Measurements from ENCODE around the gene LMAN1L.

The LMAN1L gene

GRCh38 chr15:74794248-74794969 lies 18.2 kb upstream of the LMAN1L start:
- no peak for DNase-seq (ENCODE audit: low read depth in 2 of 2)

GRCh38 chr15:74794970-74795349 lies 17.7 kb upstream of the LMAN1L start:
- no peak for DNase-seq (ENCODE audit: low read depth in 2 of 2)

- no peak for DNase-seq (ENCODE audit: low read depth in 2 of 2)
Measured at GRCh38 chr15:74795966-74796625, 16.5 kb upstream of the LMAN1L start.

GRCh38 chr15:74798388-74799254 lies 14.0 kb upstream of the LMAN1L start:
- DNase-seq (ENCODE audit: low read depth in 2 of 2): no peak

- DNase-seq (ENCODE audit: low read depth in 2 of 2): no peak
Measured at GRCh38 chr15:74799255-74799855, 13.3 kb upstream of the LMAN1L start.

- peak; percentile 67 to 72 for DNase-seq (ENCODE audit: low read depth in 2 of 2)
Measured at GRCh38 chr15:74799856-74800558, 12.6 kb upstream of the LMAN1L start.

- DNase-seq (ENCODE audit: low read depth in 2 of 2): no peak
Measured at GRCh38 chr15:74800559-74801094, 12.0 kb upstream of the LMAN1L start.

GRCh38 chr15:74801311-74801997 lies 11.2 kb upstream of the LMAN1L start:
- no peak for DNase-seq (ENCODE audit: low read depth in 2 of 2)

- no peak for DNase-seq (ENCODE audit: low read depth in 2 of 2)
Measured at GRCh38 chr15:74802290-74802689, 10.3 kb upstream of the LMAN1L start.

- DNase-seq (ENCODE audit: low read depth in 2 of 2): no peak
Measured at GRCh38 chr15:74802862-74803447, 9.7 kb upstream of the LMAN1L start.

GRCh38 chr15:74804935-74805334 lies 7.7 kb upstream of the LMAN1L start:
- no peak for DNase-seq (ENCODE audit: low read depth in 2 of 2)

GRCh38 chr15:74807282-74807681 lies 5.4 kb upstream of the LMAN1L start:
- DNase-seq (ENCODE audit: low read depth in 2 of 2): no peak

- no peak for DNase-seq (ENCODE audit: low read depth in 2 of 2)
Measured at GRCh38 chr15:74808078-74808839, 4.4 kb upstream of the LMAN1L start.

GRCh38 chr15:74808840-74809229 lies 3.8 kb upstream of the LMAN1L start:
- DNase-seq (ENCODE audit: low read depth in 2 of 2): no peak

GRCh38 chr15:74809242-74809641 lies 3.4 kb upstream of the LMAN1L start:
- DNase-seq (ENCODE audit: low read depth in 2 of 2): no peak

GRCh38 chr15:74809956-74810355 lies 2.7 kb upstream of the LMAN1L start:
- DNase-seq (ENCODE audit: low read depth in 2 of 2): no peak

GRCh38 chr15:74815121-74815934 lies 2.7 kb downstream of the LMAN1L start:
- no peak for DNase-seq (ENCODE audit: low read depth in 2 of 2)

GRCh38 chr15:74815961-74816360 lies 3.3 kb downstream of the LMAN1L start:
- no peak for DNase-seq (ENCODE audit: low read depth in 2 of 2)

Measured in activated CD8-positive, alpha-beta memory T cell treated with anti-CD3 and anti-CD28 coated beads for 4 hours (primary cell).